ENCODE measurements around the gene PDZD7. TPM values are rescaled to one million over a fixed set of nuclear protein-coding genes. Genes with fewer than 3 reads are reported as not detected.
A peak's percentile ranks its signal among the peaks of the same experiment; 100 is the strongest.

The PDZD7 gene
- total and polyA plus RNA-seq, 9 of the 15 experiments (the other 6 are each of a cell fraction or from before 2014, with no cell fraction given), result 0.04 to 0.24 (median 0.08) TPM; not detected in 3

GRCh38 chr10:101067356-101068083 lies 36.6 kb upstream of the PDZD7 start (continued):
- TF ChIP-seq DPF2 (IDR thresholded peaks at IDR 0.05) (no peak), U2AF2 (optimal IDR thresholded peaks at IDR 0.05; ENCODE audit: low read depth, low read length) (no peak), BRF1 (IDR thresholded peaks at IDR 0.05; ENCODE audit: borderline replicate concordance, extremely low read depth, insufficient read length) (no peak), JUNB (CRISPR knock-in tag; conservative IDR thresholded peaks at IDR 0.05) (no peak), NR2F6 (CRISPR knock-in tag; IDR thresholded peaks at IDR 0.05) (no peak), GTF2E2 (tag; IDR thresholded peaks at IDR 0.05) (no peak), ZNF274 (IDR thresholded peaks at IDR 0.05; ENCODE audit: borderline replicate concordance, low read depth, low read length) (no peak), CCNT2 (IDR thresholded peaks at IDR 0.05; ENCODE audit: borderline replicate concordance, extremely low read depth, insufficient read length, low read depth, low read length) (no peak), TGIF2 (CRISPR knock-in tag; IDR thresholded peaks at IDR 0.05) (no peak)
- TF ChIP-seq, protein P1, sequence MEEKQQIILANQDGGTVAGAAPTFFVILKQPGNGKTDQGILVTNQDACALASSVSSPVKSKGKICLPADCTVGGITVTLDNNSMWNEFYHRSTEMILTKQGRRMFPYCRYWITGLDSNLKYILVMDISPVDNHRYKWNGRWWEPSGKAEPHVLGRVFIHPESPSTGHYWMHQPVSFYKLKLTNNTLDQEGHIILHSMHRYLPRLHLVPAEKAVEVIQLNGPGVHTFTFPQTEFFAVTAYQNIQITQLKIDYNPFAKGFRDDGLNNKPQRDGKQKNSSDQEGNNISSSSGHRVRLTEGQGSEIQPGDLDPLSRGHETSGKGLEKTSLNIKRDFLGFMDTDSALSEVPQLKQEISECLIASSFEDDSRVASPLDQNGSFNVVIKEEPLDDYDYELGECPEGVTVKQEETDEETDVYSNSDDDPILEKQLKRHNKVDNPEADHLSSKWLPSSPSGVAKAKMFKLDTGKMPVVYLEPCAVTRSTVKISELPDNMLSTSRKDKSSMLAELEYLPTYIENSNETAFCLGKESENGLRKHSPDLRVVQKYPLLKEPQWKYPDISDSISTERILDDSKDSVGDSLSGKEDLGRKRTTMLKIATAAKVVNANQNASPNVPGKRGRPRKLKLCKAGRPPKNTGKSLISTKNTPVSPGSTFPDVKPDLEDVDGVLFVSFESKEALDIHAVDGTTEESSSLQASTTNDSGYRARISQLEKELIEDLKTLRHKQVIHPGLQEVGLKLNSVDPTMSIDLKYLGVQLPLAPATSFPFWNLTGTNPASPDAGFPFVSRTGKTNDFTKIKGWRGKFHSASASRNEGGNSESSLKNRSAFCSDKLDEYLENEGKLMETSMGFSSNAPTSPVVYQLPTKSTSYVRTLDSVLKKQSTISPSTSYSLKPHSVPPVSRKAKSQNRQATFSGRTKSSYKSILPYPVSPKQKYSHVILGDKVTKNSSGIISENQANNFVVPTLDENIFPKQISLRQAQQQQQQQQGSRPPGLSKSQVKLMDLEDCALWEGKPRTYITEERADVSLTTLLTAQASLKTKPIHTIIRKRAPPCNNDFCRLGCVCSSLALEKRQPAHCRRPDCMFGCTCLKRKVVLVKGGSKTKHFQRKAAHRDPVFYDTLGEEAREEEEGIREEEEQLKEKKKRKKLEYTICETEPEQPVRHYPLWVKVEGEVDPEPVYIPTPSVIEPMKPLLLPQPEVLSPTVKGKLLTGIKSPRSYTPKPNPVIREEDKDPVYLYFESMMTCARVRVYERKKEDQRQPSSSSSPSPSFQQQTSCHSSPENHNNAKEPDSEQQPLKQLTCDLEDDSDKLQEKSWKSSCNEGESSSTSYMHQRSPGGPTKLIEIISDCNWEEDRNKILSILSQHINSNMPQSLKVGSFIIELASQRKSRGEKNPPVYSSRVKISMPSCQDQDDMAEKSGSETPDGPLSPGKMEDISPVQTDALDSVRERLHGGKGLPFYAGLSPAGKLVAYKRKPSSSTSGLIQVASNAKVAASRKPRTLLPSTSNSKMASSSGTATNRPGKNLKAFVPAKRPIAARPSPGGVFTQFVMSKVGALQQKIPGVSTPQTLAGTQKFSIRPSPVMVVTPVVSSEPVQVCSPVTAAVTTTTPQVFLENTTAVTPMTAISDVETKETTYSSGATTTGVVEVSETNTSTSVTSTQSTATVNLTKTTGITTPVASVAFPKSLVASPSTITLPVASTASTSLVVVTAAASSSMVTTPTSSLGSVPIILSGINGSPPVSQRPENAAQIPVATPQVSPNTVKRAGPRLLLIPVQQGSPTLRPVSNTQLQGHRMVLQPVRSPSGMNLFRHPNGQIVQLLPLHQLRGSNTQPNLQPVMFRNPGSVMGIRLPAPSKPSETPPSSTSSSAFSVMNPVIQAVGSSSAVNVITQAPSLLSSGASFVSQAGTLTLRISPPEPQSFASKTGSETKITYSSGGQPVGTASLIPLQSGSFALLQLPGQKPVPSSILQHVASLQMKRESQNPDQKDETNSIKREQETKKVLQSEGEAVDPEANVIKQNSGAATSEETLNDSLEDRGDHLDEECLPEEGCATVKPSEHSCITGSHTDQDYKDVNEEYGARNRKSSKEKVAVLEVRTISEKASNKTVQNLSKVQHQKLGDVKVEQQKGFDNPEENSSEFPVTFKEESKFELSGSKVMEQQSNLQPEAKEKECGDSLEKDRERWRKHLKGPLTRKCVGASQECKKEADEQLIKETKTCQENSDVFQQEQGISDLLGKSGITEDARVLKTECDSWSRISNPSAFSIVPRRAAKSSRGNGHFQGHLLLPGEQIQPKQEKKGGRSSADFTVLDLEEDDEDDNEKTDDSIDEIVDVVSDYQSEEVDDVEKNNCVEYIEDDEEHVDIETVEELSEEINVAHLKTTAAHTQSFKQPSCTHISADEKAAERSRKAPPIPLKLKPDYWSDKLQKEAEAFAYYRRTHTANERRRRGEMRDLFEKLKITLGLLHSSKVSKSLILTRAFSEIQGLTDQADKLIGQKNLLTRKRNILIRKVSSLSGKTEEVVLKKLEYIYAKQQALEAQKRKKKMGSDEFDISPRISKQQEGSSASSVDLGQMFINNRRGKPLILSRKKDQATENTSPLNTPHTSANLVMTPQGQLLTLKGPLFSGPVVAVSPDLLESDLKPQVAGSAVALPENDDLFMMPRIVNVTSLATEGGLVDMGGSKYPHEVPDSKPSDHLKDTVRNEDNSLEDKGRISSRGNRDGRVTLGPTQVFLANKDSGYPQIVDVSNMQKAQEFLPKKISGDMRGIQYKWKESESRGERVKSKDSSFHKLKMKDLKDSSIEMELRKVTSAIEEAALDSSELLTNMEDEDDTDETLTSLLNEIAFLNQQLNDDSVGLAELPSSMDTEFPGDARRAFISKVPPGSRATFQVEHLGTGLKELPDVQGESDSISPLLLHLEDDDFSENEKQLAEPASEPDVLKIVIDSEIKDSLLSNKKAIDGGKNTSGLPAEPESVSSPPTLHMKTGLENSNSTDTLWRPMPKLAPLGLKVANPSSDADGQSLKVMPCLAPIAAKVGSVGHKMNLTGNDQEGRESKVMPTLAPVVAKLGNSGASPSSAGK (IDR thresholded peaks at IDR 0.05), result peak; percentile 62; the same call in 1 of the 2 replicates
- TF ChIP-seq, protein P2, sequence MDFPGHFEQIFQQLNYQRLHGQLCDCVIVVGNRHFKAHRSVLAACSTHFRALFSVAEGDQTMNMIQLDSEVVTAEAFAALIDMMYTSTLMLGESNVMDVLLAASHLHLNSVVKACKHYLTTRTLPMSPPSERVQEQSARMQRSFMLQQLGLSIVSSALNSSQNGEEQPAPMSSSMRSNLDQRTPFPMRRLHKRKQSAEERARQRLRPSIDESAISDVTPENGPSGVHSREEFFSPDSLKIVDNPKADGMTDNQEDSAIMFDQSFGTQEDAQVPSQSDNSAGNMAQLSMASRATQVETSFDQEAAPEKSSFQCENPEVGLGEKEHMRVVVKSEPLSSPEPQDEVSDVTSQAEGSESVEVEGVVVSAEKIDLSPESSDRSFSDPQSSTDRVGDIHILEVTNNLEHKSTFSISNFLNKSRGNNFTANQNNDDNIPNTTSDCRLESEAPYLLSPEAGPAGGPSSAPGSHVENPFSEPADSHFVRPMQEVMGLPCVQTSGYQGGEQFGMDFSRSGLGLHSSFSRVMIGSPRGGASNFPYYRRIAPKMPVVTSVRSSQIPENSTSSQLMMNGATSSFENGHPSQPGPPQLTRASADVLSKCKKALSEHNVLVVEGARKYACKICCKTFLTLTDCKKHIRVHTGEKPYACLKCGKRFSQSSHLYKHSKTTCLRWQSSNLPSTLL (IDR thresholded peaks at IDR 0.05), result no peak
